ENCODE results near the gene CHST11.
A peak's percentile ranks its signal among the peaks of the same experiment; 100 is the strongest.

The CHST11 gene

DNA sequence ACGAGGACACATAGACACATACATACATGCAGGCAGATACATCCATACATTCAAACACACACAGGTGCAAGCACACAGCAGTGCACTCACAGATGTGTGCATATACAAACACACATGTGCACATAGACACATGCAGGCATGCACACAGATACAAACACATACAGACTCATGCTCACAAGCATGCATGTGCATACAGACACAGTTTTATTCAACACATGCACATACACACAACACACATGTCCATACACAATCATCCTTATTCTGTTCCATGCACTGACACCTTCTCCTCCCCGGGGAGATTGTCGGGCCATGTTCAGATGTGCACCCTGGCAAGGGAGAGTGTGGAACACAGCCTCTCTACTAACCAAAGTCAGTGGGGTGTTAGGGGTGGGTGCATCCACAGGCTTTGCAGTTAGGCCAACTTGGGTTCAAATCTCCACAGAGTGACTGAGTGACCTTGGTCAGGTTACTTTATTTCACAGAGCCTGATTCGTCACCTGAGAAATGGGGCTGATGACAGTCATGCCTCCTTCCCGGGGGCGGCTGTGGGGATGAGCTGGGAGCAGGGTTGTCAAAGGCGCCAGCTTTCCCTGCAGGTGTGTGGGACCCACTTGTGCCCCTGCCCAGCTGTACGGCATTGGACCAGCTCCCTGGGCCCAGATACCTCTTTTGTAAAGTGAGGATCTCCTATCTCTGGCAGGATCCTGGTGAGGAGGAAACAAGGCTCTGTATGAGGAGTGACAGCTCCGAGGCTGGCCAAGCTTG, 251.2 kb downstream of the CHST11 start:
- no peak for DNase-seq

DNA sequence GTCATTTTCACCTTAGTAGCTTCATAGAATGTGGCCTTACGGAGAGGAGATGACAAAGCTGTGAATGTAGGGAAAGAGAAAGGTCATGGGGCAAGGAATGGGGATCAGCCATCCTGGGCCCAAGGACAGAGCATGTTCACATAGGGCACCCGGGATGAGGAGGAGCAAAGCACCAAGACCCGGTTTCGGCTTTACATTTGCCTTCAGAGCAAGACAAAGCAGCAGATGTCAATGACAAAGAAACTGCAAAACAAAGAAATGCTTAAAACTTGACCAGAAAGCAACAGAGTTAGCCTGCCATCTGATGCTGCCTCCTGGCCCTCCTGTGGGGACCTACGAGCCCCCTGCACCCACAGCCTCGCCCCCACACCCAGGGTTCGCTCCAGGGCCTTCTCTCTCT, 252.1 kb downstream of the CHST11 start:
- no peak for DNase-seq

DNA sequence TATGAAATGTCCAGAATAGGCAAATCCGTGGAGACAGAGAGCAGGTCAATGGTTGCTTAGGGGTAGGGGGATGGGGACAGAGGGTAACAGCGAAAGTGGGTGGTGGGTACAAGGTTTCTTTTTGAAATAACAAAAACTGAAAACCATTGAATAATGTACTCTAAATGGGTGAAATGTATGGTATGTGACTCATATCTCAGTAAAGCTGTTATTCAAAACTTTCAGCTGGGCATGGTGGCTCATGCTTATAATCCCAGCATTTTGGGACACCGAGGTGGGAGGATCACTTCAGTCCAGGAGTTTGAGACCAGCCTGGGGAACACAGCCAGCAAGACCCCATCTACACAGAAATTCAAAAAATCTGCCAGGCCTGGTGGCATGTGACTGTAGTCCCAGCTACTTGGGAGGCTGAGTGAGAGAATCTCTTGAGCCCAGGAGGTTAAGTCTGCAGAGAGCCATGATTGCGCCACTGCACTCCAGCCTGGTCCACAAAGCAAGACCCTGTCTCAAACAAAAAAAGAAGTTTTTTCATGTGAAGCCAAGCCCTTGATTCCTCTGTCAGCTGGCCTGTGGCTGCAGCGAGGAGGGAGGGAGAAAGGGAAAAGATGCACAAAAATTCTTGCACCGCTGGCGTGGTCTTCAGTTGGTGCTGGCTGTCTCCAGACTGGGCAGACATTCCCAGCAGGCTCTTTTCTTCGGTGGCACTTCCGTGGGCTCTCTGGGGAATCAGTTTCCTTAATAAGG, 253.1 kb downstream of the CHST11 start:
- peak; percentile 24 for DNase-seq

DNA sequence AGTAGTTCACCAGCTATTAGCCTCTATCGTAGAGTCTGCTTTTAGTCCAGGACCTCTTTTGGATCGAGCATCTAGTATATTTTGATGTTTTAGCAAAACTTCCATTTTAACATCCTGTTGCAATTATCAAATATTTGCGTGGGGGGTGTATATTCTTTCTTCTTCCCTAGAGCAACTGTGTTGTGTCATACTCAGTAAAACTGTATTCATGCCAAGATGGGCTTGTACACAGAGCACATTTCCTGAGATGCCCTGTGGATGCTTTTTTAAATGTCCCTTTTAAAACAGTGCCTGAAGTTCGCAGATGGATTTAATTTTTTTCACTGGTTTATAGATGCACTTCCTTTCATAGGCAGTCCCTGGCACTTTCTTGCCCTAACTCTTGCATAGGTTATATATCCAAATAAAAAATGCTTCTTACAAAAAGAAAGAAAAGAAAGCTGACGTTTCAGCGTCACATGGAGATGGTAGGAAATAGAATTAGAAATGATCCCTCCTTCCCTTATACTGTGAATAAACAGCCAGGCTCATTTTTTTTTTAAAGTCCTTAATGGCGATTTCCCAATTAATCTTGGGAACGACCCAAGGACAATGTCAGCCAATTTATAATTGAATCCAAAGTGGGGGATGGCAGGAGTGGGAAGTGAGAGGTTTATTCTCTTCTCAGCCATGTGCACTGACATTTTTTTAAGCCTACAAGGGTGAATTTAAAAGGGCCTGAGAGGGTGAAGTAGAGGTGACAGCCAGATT, 254.4 kb downstream of the CHST11 start:
- peak; percentile 47 for DNase-seq

DNA sequence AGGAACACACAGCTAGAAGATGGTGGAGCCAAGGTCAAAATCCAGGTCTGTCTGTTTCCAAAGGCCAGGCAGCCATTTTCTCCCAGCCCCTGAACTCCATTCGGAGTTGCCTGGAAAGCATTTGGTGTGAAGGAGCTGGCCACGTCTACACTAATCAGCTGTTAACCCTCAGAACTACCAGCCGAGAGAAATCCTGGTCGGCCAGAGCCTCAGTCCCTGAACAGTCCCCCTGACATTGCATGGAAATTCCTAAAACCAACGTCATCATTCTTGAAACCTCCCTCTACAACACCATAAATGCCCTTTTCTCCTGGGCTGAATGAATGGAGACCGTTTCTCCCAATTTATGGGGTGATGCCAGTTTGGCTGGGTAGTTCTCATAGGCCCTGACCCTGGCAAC, 255.7 kb downstream of the CHST11 start:
- no peak for DNase-seq

DNA sequence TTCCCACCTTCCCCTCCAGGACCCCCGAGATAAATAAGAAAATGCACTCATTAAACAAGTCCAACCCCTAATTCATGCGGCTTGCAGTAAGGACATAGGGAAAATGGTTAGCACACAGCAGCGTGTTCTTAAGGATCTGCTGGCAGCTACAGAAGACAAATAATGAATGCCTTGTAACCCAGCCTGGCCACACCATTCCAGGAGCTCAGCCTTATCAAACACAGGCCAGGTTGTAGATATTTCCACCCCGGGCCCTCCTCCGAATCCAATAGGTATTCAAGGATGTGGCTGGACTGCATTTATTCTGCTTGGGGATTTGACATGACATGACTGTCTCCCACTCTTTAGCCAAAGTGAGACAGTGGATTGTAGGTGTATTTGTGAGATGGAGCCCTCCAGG, 256.2 kb downstream of the CHST11 start:
- no peak for DNase-seq

DNA sequence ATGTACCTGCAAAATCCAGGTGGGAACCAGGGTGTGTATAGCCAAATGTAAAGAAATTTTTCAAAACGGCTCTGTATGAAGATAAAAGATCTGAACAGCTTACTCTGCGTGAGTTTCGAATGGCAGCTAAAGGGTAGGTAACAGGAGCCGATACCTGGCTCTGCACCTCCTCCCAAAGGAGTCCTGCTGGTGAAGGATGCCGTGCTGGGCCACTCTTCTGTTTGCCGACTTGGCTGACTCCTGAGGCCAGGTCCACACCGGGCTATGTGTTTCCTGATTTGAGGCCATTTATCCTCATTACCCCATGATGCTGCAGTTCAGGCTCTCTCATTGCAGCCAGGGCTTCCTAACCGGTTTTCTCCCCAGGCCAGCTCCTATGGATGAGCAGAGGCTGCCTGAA, 256.7 kb downstream of the CHST11 start:
- no peak for DNase-seq

DNA sequence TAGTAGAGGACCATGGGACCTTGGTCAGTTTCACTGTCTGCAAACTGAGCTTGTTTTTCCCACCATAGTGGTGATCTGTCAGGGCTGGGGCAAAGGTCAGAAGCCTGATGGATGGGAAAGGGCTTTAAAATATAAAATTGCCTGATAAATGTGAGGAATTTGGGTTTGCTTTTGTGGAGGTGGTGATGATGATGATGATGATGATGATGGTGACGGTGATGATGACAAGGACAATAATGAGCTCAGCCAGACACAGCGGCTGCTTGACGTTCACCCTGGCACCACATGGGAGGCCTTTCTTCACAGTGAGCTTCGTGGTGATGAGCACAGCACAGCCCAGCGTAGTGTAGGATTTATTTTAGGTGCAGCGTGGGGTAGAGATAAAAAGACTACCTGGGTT, 257.6 kb downstream of the CHST11 start:
- no peak for DNase-seq

DNA sequence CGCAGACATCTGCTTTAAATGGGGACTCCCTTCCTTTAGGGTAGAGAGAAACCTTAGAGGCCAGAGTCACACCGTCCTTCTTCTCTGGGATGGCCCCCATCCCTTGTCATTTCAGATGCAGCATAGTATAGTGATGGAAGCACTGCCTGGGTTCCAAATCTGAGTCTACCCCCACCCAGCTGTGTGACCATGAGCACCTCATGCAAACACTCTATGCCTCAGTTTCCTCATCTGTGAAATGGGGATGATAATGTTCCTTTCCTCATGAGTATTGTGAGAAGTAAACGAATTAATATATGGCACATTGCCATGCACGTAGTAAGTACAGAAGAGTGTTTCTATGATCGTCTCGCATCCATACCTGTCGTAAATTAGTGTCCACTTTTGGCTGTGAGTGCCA, 259.4 kb downstream of the CHST11 start:
- DNase-seq = no peak

DNA sequence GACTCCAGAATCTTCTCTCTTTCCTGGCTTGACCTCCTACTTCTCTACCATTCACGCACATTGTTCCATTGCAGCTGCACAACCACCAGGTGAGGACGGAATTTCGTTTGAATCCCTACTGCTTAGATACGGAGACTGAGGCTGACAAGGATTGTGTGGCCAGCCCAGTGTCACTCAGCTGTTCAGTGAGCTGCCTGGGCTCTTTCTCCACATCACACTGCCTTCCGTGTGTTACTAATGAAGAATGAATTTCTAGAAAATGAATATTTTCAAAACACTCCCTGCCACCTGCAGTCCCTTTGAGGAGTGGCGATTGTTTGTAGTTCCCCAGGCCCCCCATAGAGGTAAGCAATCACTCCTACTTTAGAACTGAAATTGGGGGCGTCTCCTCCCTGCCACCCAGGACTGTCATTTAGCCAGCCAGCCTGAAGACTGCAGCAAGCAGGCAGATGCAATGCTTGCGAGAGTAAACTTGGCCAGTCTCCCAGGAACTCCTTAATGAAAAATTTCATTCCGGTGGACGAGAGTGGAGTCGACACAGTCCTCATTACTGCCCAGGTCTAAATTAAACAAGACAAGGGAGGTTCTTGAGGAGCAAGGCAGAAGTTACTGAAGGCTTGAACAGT, 261.7 kb downstream of the CHST11 start:
- no peak for DNase-seq

DNA sequence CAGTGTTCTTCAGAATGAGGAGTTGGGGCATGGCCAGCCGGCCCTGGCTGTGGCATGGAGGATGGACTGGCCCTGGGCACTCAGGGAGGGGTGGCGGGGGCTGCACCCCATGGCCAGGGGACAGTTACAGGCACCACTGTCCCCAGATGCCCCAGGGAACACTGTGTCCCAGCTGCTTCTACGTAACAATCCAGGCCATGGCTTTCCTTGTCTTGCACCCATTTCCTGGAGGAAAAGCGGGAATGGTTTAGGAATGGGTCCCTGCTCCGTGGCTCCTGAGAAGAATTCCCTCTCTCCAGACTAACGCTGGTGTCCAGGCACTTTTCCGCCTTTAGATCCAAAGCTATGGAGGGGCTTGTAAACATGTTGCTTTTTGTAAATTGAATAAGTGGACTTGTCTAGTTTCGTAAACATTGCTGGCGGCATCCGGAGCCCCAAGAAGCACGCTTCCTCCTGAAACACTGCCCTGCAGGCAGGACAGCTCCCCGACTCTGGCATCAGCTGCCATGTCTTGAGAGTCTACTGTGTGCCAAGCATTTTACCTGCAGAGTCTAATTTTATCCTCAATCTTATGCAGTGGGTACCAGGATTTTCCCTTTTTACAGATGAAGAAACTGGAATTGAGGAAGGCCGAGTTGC, 263.1 kb downstream of the CHST11 start:
- DNase-seq = no peak

DNA sequence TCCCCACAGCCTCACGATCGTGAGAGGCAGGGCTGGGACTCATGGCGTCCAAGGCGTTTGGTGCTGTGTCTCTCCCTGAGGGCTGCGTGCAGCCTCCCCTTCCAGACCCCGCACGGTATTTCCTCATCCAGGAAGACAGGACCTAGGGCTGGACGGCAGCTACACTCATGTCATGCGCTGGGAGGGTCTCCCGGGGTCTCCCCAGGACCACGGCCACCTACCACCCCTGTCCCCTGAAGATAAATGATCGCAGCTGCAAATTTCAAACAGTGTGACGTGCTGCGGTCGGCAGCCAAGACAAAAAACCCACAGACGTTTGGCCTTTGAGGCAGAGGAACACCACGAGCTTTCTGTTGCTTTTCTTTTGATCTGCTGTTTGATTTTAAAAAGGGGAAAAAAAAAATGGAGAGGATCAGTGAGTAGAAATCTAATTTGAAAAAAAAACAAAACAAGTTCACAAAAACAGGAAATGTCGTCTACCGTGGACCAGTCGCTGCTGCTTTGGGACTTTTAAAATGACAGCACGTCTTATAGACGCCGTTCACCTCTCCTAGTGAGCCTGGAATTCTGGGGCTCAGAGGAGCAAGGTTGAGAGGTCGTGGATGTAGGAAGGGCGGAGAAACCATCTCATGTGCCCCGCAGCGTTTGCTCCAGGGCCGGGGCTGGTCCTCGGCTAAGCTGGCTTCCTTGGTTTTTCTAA, 263.7 kb downstream of the CHST11 start:
- peak; percentile 11 for DNase-seq

DNA sequence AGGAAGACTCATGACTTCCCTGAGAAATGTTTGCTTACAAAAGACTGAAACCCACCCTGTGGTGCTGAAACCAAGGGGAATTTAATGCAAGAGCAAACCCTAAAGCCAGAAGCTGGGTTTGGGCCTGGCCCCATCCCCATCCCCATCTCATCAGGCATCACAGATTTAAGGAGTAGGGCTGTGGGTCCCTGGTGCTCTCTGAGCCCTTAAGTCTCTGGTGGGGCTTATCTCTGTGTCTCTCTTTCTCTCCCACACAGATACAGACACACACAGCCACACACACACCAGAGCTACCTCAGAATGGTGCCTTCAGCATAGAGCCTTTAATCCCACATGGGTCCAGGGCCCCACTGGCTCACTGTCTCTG, 264.3 kb downstream of the CHST11 start:
- DNase-seq = no peak

DNA sequence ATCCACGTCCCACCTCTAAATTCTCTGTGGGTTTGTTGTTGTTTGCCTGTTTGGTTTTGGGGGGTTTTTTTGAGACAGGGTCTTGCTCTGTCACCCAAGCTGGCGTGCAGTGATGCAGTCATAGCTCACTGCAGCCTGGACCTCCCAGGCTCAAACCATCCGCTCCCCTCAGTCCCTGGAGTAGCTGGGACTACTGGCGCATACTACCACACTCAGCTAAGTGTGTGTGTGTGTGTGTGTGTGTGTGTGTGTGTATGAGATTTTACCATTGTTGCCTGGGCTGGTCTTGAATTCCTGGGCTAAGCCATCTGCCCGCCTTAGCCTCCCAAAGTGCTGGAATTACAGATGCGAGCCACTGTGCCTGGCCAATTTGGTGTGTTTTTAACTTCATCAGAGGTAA, 265.2 kb downstream of the CHST11 start:
- DNase-seq = no peak

DNA sequence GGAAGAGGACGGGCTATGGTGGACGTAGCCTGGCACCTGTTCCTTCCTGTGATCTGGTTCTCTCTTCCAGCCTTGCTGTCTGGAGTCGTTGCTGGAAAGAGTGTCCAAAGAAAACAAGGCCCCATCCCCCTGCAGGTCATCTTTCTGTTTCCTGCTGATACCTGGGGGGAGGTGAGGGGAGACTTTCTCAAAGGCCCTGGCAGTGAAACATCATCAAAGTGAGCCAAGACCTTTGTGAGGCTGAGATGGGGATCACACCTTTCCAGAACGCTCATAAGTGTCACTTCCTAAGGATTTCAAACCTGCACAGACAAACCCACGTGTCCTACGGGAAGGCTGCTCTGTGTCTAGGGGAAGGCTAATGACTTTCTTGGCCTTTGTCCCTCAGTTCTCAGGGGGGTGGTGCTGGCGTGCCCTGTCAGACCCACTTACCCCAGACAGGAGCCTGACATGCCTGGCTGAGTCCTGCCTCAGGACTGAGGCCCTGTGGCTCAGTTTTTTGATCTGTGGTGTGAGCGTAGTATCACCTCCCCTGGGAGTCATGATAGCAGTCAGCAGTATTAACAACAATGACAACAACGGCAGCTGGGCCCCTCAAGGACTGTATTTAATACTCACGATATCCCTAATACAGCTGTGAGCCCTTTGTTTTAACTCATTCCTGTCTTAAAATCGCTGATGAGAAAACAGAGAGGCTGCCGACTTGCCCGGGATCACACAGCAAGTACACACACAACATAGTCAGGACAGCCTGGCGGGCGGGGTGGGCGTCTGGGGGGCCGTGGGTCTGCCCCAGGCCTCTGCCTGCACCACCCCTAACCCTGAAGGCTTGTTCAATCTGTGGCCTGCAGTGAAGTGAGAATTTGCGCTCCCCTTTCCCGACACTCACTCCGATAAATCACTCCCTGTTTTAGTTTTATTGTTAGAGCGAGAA, 266.1 kb downstream of the CHST11 start:
- DNase-seq = no peak

DNA sequence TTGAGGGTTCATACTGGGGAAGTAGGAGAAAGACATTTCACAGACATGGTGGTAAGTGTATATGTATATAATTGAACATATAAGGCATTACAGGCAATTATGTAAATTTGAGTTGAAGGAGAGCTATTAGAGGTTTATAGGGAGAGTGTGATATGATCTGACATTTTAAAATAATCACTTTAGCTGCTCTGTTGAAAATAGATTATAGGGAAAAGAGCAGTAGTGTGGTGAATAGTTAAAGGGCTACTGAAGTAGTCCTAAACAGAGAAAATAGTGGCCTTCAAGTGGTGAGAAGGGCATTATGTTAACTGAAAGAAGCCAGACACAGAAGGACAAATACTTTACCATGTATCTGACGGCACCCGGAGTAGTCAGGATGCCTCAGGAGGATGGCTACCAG, 267.1 kb downstream of the CHST11 start:
- DNase-seq = no peak

DNA sequence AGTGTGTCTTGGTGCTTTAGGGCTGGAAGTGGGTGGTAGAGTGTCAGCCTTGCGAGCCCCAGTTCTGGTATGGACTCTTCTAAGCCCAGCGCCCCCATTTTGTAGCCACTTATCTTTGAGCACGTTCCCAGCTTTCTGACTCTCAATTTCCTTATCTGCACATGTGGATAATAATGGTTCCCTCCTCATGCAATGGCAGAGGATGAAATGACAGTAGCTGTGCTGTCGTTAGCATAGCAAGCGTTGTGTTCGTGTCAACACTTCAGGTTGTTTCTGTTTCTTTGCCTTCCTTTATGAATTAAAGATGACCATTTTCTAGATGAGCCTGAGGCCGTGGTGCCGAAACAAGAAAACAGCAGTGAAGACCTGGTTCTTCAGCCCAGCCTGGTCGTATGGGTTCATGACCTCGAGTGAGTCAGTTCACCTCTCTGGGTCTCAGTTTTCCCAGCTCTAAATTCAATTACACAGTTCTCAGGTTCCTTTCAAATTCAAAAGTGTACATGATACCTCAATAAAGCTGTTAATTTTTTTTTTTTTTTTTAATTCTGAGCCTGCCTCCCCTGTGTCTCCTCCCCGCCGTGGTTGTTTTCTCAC, 268.3 kb downstream of the CHST11 start:
- DNase-seq = no peak

DNA sequence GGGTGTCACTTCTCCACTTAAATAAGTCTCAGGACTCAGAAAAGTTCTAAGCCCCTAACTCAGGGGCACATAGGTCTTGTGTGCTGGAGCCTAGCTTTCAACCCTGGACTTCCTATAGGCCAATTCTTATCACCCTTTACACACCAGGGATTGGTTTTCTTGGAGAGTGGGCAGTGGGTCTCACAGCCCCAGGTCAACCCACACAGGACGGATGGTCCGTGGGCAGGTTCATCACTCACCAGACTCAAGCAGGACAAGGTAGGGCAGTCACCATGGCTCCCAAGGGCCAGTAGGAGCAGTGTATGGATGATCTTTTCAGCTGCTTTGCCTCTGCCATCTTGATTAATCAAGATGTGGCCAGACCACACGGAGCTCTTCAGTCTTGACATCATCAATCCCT, 268.9 kb downstream of the CHST11 start:
- no peak for DNase-seq

DNA sequence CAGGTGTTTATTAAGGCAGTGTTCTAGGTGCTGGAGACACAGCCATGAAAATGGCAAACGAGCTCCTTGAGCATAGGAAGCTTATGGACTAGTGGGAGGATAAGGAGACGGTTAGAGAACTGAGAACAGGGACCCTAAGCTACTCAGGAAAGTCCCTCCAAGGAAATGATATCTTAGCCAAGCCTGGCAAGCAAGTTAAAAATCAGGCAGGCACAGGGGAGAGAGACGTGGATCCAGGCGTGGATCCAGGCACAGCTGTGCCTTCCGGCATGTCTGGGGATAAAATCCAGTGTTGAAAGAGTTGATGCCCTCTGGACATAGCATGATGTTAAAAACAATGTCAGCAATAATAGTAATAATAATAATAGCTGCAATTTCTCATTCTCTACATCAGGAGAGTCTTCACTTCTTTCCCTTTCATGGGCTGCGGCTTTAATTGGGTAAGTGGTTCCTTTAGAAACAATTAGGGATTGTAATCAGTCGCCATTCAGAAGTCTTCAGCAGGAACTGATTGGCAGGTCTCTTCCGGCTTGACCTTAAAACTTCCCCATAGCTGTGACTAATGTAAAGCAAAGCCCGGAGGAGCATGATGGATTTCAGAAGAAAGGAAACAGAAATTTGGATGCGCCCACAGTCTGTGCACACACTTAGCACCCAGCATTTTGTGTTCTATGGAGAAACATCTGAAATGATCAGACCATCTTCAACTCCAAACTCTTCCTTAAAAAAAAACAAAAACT, 271.1 kb downstream of the CHST11 start:
- DNase-seq = no peak

DNA sequence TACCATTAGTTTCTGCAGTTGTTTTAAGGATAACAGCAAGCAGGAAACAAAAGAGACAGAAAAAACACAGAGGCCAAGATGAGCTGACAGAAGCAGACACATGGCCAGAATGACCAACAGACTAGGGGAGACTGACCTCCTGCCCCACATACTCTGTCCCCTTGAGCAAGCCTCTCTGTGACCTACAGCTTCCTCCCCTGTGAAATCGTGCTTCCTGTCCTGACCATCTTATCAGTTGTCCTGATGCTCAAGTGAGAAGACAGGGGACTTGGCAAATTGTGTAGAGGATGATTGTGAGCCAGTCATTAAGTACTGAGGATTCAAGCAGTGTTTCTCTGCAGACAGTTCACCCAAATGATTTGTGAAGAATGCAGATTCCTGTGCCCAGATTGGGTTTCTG, 272.3 kb downstream of the CHST11 start:
- DNase-seq = no peak
